Common myeloid progenitor, CD34-positive (primary cell): ENCODE results near the gene RASSF9.

Experiments used
- CTCF ChIA-PET: fragments of 350-600 bp; sonication (Branson Sonifier 250); formaldehyde crosslinking; loops from one replicate; lab custom pipeline; 2021; ENCODE audit warnings: antibody characterized with exemption; lab: Charles Lee
- POLR2A ChIA-PET: fragments of 350-600 bp; sonication (Branson Sonifier 250); formaldehyde crosslinking; loops from one replicate; lab custom pipeline; 2021; ENCODE audit warnings: antibody characterized with exemption; lab: Charles Lee
- DNase-seq, 3 donors: peaks; one replicate each; pipeline versions ENCODE4 v3.0.0 to v3.0.0-alpha.2; 2013
- H3K27ac ChIP-seq, 2 experiments: 1 replicate in 1 of 2; 2 replicates in 1 of 2; pipeline ENCODE4 v1.7.0; 2013; ENCODE audit warnings: inconsistent platforms in 2 of 2, low read length in 2 of 2, mild to moderate bottlenecking in 2 of 2, low read depth in 1 of 2, moderate library complexity in 1 of 2; ENCODE audit not compliant: severe bottlenecking in 2 of 2, insufficient read depth in 1 of 2, poor library complexity in 1 of 2
- H3K27me3 ChIP-seq, 5 experiments: replicated peaks in 2 of 5; 1 replicate in 3 of 5; 2 replicates in 2 of 5; pipeline versions ENCODE4 v1.6.1 to v1.7.0; 2013; ENCODE audit warnings: low read length in 4 of 5, mild to moderate bottlenecking in 2 of 5, moderate library complexity in 2 of 5, inconsistent platforms in 1 of 5; ENCODE audit not compliant: insufficient read depth in 5 of 5, control insufficient read depth in 4 of 5
- H3K36me3 ChIP-seq, 4 experiments: 1 replicate in 2 of 4; 2 replicates in 2 of 4; pipeline versions ENCODE4 v1.6.1 to v1.7.0; 2013; ENCODE audit warnings: low read length in 3 of 4, control low read depth in 1 of 4, mild to moderate bottlenecking in 1 of 4; ENCODE audit not compliant: control insufficient read depth in 4 of 4, insufficient read depth in 4 of 4
- H3K4me1 ChIP-seq, 4 experiments: 1 replicate in 3 of 4; 2 replicates in 1 of 4; pipeline versions ENCODE4 v1.6.1 to v1.7.1; 2013; ENCODE audit warnings: low read length in 3 of 4, mild to moderate bottlenecking in 3 of 4, control low read depth in 1 of 4, inconsistent platforms in 1 of 4, moderate library complexity in 1 of 4; ENCODE audit not compliant: control insufficient read depth in 4 of 4, insufficient read depth in 4 of 4; ENCODE audit errors: control extremely low read depth in 1 of 4
- H3K4me3 ChIP-seq, 7 experiments: 1 replicate in 4 of 7; 2 replicates in 3 of 7; pipeline versions ENCODE4 v1.5.1 to v1.7.0; 2013; ENCODE audit warnings: mild to moderate bottlenecking in 7 of 7, low read length in 6 of 7, moderate library complexity in 6 of 7, inconsistent platforms in 2 of 7, low read depth in 2 of 7, control low read depth in 1 of 7; ENCODE audit not compliant: insufficient read depth in 4 of 7, control insufficient read depth in 1 of 7; ENCODE audit errors: extremely low read depth in 1 of 7
- H3K9me3 ChIP-seq, 5 experiments: 1 replicate in 4 of 5; 2 replicates in 1 of 5; pipeline versions ENCODE4 v1.6.1 to v1.7.1; 2013; ENCODE audit warnings: low read length in 4 of 5, mild to moderate bottlenecking in 2 of 5, inconsistent platforms in 1 of 5, low read depth in 1 of 5, moderate library complexity in 1 of 5; ENCODE audit not compliant: control insufficient read depth in 4 of 5, insufficient read depth in 2 of 5; ENCODE audit errors: control extremely low read depth in 1 of 5
- WGBS: methylation state at CpG from one replicate; pipeline ENCODE4 v1.1.5; 2013; ENCODE audit not compliant: insufficient coverage; 5-methylcytosine and 5-hydroxymethylcytosine counted together

The RASSF9 gene

DNA sequence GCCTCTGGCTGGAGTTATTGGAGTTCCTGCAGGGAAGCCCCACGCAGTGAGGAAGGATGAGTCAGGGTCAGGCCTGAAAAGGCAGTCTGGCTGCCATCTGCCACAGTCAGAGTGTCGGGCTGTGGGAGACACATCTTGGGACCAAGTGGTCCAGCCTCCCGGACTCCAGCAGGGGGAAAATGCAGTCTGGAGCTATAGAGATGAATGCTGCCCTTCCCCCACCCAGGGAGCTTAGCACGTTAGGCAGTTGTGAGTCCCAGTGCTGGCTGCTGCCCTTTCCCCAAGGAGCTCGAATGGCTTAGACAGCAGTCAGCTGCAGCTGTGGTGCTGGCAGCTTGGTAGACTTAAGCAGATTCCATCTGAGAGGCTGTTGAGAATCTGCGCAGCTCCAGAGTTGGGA lies 29.7 kb upstream of the RASSF9 start:
- H3K4me3 ChIP-seq = no peak overlapping the region
- ChIA-PET CTCF (interaction anchor here (0.7 to 9.3 kb wide), 10 partner anchors 10 to 402 kb away, joined by 3 to 136 read pairs (median 9); no protein-coding TSS in a partner anchor), POLR2A (no interaction called here)
- no peaks in the 10 kb centered on the region for H3K27me3 ChIP-seq
- no peaks in the 10 kb centered on the region for H3K36me3 ChIP-seq
- 92% methylated on average over 6 of the region's 6 CpGs for WGBS
- peaks cover 0 to 3% (median 0%) of the 10 kb centered on the region in 4 experiments for H3K4me1 ChIP-seq
- H3K9me3 ChIP-seq = no peaks in the 10 kb centered on the region
- no peak overlapping the region for H3K27ac ChIP-seq
- DNase-seq = no peak

DNA sequence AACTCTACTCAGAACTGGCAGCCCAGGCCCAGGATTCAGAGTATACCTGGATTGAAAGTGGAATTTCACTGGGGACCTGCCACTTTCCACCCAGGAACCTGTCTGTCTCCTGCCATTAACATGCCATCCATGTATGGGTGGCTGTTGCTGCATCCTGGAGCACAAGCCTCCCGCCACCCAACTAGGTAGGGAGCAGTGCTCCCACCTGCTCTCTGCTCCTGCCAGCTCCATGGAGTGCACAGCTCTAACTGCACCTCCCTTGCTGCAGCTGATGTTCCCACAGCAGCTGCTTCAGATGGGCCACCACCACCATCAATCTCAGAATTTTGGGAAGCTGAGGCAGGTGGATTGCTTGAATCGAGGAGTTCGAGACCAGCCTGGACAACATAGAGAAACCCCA lies 20.8 kb upstream of the RASSF9 start:
- WGBS = no CpG with 5 or more reads among the region's 3 CpGs
- Histone ChIP-seq H3K9me3 (peaks cover 0 to 3% (median 0%) of the 10 kb centered on the region in 5 experiments), H3K27ac (no peak overlapping the region), H3K4me1 (no peaks in the 10 kb centered on the region), H3K4me3 (no peak overlapping the region), H3K27me3 (no peaks in the 10 kb centered on the region), H3K36me3 (no peaks in the 10 kb centered on the region)
- ChIA-PET POLR2A (no interaction called here), CTCF (interaction anchor here (1.2 to 3.8 kb wide), 4 partner anchors 10 to 19 kb away, joined by 3 to 27 read pairs (median 9); no protein-coding TSS in a partner anchor)
- no peak for DNase-seq

DNA sequence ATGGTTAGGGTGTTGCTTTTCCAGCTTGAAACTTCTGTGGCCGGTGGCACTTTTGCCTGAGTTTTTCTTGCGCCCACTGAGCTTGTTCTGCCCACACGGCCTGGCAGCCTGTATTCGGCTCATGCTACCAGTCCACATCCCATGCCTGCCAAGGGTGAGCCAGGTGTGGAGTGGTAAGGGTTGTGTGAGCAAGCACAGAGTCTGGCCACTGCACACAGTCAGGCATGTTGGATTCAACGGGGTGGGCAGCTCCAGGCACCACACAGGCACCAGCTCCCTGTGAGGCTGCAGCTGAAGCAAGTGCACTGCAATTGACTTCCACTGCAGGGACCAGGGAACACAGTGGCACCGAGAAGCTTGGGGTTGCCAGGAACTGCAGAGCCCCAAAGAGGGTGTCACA lies 19.1 kb upstream of the RASSF9 start:
- Histone ChIP-seq H3K9me3 (peaks cover 0 to 3% (median 0%) of the 10 kb centered on the region in 5 experiments), H3K4me3 (no peak overlapping the region), H3K4me1 (no peaks in the 10 kb centered on the region), H3K27ac (no peak overlapping the region), H3K36me3 (no peaks in the 10 kb centered on the region), H3K27me3 (no peaks in the 10 kb centered on the region)
- ChIA-PET POLR2A (no interaction called here), CTCF (interaction anchor here (0.8 to 3.8 kb wide), 6 partner anchors 9 to 387 kb away, joined by 3 to 27 read pairs (median 6); no protein-coding TSS in a partner anchor)
- DNase-seq = no peak
- 100% methylated on average over 2 of the region's 6 CpGs for WGBS

DNA sequence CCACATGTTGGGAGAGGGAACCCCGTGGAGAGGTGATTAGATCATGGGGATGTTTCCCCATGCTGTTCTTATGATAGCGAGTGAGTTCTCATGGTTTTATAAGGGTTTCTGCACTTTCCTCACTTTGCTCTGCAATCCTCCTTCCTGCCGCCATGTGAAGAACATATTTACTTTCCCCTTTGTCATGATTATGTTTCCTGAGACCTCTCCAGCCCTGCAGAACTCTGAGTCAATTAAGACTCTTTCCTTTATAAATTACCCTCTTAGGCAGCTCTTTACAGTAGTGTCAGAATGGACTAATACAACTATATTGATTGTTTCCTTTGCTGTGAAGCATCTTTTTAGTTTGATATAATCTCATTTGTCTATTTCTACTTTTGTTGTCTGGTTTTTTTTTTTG lies 13.1 kb upstream of the RASSF9 start:
- CTCF ChIA-PET = interaction anchor here (0.6 to 0.7 kb wide), 2 partner anchors 48 to 119 kb away, joined by 3 read pairs; no protein-coding TSS in a partner anchor
- WGBS = 80% methylated on average over 2 of the region's 3 CpGs
- POLR2A ChIA-PET = no interaction called here

DNA sequence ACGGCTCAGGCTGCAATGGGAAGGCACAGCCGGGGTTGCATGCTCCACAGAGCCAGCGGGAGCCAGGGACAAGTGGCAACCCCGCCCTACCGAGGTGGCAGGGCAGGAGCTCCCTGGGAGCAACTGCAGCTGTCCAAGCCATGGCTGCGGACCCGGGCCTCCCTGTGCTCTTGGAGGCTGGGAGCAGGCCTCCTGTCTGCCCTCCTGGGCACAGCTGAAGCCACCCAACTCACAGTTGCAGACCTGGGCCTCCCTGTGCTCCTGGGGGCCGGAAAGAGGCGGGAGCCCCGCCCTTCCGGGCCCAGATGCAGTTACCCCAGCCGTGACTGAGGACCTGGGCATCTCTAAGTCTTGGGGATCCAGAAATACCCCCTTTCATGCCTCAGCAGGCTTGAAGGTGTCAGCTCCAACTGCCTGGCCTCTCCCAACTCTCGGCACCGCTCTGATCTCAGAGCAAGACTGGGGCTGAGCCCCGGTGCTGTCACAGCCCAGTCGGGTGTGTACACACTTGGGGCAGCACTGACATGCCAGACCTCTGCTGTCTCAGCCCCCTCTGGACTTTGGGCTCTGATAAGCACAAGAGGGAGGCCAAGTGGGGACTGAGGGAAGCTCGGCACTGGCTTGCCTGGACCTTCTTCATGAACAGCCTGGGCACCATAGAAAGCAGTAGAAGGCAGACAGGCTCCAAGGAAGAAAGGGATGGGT lies 7.5 kb upstream of the RASSF9 start:
- DNase-seq = no peak
- Histone ChIP-seq H3K27me3 (no peaks in the 10 kb centered on the region), H3K27ac (no peak overlapping the region), H3K4me3 (no peak overlapping the region), H3K36me3 (no peaks in the 10 kb centered on the region), H3K4me1 (no peaks in the 10 kb centered on the region), H3K9me3 (peaks cover 0 to 3% (median 0%) of the 10 kb centered on the region in 5 experiments)
- POLR2A ChIA-PET = no interaction called here
- 94% methylated on average over 16 of the region's 17 CpGs for WGBS
- CTCF ChIA-PET = no interaction called here

More for the DNA sequence above, 13.1 kb upstream of the RASSF9 start:
- no peak overlapping the region for H3K4me3 ChIP-seq
- no peak for DNase-seq
- H3K27ac ChIP-seq = no peak overlapping the region
- peaks cover 0 to 2% (median 0%) of the 10 kb centered on the region in 5 experiments for H3K9me3 ChIP-seq
- H3K27me3 ChIP-seq = no peaks in the 10 kb centered on the region
- H3K4me1 ChIP-seq = no peaks in the 10 kb centered on the region
- no peaks in the 10 kb centered on the region for H3K36me3 ChIP-seq

DNA sequence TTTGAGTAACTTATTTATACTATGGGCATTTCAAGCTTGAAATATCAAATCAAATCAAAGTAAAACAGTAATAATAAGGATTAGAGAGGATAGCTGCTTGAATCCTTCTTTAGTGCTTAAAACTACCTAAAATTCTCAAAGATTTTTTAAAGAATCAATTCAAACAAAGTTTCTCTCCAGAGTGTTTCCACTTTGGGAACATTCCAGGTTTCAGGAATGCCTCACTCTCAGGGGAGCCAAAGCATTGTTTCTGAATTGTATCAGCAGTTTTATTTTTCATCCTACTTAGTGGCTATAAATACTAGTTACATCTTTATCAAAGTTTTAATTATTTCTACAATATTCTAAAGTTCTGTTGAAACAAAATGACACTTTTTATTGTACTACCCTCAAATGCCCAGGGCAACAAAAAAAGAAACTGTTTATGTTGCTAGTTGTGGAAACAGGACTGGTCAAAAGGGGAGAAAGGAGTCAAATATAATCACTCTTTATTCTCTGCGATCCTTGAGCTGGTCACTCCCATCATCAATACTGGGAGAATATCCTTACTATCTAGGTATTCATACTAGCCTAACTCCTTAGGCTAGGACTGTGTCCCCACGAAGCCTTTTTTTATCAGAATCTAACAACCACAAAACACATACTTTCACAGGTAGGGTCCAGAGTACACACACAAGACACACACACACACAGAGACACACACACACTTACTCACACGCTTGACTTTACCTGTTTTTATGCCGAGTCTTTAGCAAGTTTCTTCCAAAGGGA lies 598 bp downstream of the RASSF9 start:
- 22% methylated on average over 1 of the region's 4 CpGs for WGBS
- Histone ChIP-seq H3K4me3 (peak overlapping the region in 4 of 7 experiments; percentile 65 to 88 (median 72)), H3K27ac (peak overlapping the region in 1 of 2 experiments; percentile 59), H3K36me3 (no peaks in the 10 kb centered on the region), H3K9me3 (no peaks in the 10 kb centered on the region), H3K27me3 (no peaks in the 10 kb centered on the region), H3K4me1 (peaks cover 0 to 23% (median 3%) of the 10 kb centered on the region in 4 experiments)
- peak in 1 of 3 donors; percentile 15 for DNase-seq
- CTCF ChIA-PET = interaction anchor here (1.2 to 1.9 kb wide), 2 partner anchors 259 to 261 kb away, joined by 3 to 4 read pairs; no protein-coding TSS in a partner anchor
- POLR2A ChIA-PET = interaction anchor here (0.6 kb wide), 1 partner anchor 425 kb away, joined by 3 read pairs; no protein-coding TSS in a partner anchor
